ENCODE data around the gene ADAM23. TPM values are rescaled to one million over a fixed set of nuclear protein-coding genes. Genes with fewer than 3 reads are reported as not detected.

Gene ADAM23
- total RNA-seq, 1 experiment from 2014 or later = 6.1 TPM

DNA sequence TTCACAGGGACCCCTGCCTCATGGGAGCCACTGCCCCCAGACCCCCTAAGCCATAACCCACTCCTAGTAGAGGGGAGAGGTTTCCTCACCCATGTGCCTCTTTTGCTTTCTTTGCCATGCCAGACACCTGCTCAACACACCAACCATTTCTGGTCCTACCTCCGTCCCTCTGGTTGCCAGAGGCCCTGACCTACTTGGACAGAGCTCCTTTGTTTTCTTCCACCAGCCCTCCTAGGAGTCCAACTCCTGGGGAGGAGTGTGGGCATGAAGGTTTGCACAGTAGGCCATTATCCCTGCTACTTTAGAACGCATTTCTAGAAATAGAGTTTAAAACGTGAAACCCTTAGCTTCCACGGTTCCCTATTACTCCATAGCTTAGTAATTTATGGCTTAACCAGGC, 122.3 kb downstream of the ADAM23 start:
- DNase-seq = no peak
- Mint-ChIP-seq H3K4me3 (ENCODE audit: low read depth, unreplicated experiment) (no peak overlapping the region), H3K36me3 (ENCODE audit: insufficient read depth, unreplicated experiment) (no peaks in the 10 kb centered on the region), H3K9me3 (ENCODE audit: low read depth, unreplicated experiment) (no peaks in the 10 kb centered on the region), H3K27me3 (ENCODE audit: unreplicated experiment) (no peaks in the 10 kb centered on the region), H3K4me1 (ENCODE audit: low read depth, unreplicated experiment) (peaks cover 3% of the 10 kb centered on the region), H3K27ac (ENCODE audit: unreplicated experiment) (no peak overlapping the region)
- BruUV-seq (replicated peaks) = no TSS peak
- CTCF ChIA-PET = no interaction called here
- TF ChIP-seq, protein P1, sequence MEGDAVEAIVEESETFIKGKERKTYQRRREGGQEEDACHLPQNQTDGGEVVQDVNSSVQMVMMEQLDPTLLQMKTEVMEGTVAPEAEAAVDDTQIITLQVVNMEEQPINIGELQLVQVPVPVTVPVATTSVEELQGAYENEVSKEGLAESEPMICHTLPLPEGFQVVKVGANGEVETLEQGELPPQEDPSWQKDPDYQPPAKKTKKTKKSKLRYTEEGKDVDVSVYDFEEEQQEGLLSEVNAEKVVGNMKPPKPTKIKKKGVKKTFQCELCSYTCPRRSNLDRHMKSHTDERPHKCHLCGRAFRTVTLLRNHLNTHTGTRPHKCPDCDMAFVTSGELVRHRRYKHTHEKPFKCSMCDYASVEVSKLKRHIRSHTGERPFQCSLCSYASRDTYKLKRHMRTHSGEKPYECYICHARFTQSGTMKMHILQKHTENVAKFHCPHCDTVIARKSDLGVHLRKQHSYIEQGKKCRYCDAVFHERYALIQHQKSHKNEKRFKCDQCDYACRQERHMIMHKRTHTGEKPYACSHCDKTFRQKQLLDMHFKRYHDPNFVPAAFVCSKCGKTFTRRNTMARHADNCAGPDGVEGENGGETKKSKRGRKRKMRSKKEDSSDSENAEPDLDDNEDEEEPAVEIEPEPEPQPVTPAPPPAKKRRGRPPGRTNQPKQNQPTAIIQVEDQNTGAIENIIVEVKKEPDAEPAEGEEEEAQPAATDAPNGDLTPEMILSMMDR (IDR thresholded peaks at IDR 0.05; ENCODE audit: unreplicated experiment) = no peak
- intact Hi-C loops (cut with micrococcal nuclease; ENCODE audit: unreplicated experiment) = no loop called here

DNA sequence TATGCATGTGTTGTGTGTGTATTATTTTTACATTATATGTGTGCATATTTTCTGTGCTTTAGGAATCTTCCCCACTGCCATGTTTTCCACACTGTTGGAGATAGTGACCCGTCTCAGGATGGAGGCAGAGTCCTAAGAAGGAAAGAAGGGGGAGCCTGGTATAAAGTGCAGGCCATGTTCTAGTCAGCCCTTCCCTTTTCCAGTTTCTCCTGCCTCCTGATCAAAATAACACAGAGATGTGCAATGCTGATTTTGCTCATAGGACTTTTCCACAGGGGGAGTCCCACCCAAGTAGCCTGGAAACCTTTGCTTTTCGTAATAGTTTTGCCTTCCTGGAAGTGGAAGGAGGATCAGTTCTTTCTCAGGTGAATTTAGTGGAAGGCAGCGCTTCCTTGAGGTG, 126.1 kb downstream of the ADAM23 start:
- intact Hi-C loops (cut with micrococcal nuclease; ENCODE audit: unreplicated experiment) = no loop called here
- CTCF ChIA-PET = no interaction called here
- H3K27ac Mint-ChIP-seq (ENCODE audit: unreplicated experiment) = no peak overlapping the region
- no TSS peak for BruUV-seq (replicated peaks)
- H3K4me1 Mint-ChIP-seq (ENCODE audit: low read depth, unreplicated experiment) = no peaks in the 10 kb centered on the region
- no peak for DNase-seq
- H3K4me3 Mint-ChIP-seq (ENCODE audit: low read depth, unreplicated experiment) = no peak overlapping the region
- H3K9me3 Mint-ChIP-seq (ENCODE audit: low read depth, unreplicated experiment) = no peaks in the 10 kb centered on the region
- H3K27me3 Mint-ChIP-seq (ENCODE audit: unreplicated experiment) = no peaks in the 10 kb centered on the region
- TF ChIP-seq, protein P1 (IDR thresholded peaks at IDR 0.05; ENCODE audit: unreplicated experiment) = no peak
- no peaks in the 10 kb centered on the region for H3K36me3 Mint-ChIP-seq (ENCODE audit: insufficient read depth, unreplicated experiment)

DNA sequence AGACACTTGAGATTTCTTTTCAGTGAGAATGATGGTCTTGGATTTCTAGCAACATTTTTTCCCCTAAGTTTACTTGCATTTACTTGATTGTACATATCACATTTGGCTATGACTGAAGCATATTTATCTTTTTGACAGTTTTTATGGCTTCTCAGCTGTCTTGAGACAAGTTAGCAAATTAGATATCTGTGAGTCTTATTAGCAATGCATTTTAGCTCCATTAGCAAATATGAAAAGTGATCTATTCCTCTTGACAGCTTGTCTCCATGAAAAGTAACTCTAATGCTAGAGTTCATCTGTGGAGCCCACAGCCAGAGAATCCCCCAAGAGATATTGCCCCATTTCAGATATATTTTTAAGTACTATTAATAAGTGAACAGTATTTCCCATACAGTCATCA, 126.9 kb downstream of the ADAM23 start:
- no peaks in the 10 kb centered on the region for H3K9me3 Mint-ChIP-seq (ENCODE audit: low read depth, unreplicated experiment)
- CTCF ChIA-PET = no interaction called here
- H3K27me3 Mint-ChIP-seq (ENCODE audit: unreplicated experiment) = no peaks in the 10 kb centered on the region
- no peaks in the 10 kb centered on the region for H3K4me1 Mint-ChIP-seq (ENCODE audit: low read depth, unreplicated experiment)
- no peaks in the 10 kb centered on the region for H3K36me3 Mint-ChIP-seq (ENCODE audit: insufficient read depth, unreplicated experiment)
- H3K27ac Mint-ChIP-seq (ENCODE audit: unreplicated experiment) = no peak overlapping the region
- DNase-seq = no peak
- TF ChIP-seq, protein P1 (IDR thresholded peaks at IDR 0.05; ENCODE audit: unreplicated experiment) = no peak
- intact Hi-C loops (cut with micrococcal nuclease; ENCODE audit: unreplicated experiment) = no loop called here
- H3K4me3 Mint-ChIP-seq (ENCODE audit: low read depth, unreplicated experiment) = no peak overlapping the region
- no TSS peak for BruUV-seq (replicated peaks)

DNA sequence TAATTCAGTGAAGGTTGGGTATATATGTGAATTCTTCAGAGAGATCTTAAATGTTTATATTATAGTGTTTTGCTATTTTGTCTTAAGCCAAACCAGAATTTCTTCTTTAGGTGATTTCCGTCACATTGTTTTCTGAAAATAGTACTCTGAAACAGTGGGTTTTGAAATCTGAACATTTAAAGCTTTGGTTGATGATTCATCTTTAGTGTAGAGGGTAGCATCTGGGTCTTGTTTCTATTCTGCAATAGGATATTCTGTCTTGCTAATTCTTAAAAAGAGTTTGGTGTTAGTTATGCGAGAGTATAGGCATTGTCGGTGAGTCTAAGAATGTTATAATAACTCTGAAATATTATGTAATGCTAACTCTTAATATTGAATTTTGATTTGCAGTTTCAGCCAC, 129.4 kb downstream of the ADAM23 start:
- H3K27ac Mint-ChIP-seq (ENCODE audit: unreplicated experiment) = no peak overlapping the region
- no peaks in the 10 kb centered on the region for H3K9me3 Mint-ChIP-seq (ENCODE audit: low read depth, unreplicated experiment)
- intact Hi-C loops (cut with micrococcal nuclease; ENCODE audit: unreplicated experiment) = no loop called here
- H3K4me3 Mint-ChIP-seq (ENCODE audit: low read depth, unreplicated experiment) = no peak overlapping the region
- BruUV-seq (replicated peaks) = no TSS peak
- DNase-seq = no peak
- H3K27me3 Mint-ChIP-seq (ENCODE audit: unreplicated experiment) = no peaks in the 10 kb centered on the region
- TF ChIP-seq, protein P1 (IDR thresholded peaks at IDR 0.05; ENCODE audit: unreplicated experiment) = no peak
- no peaks in the 10 kb centered on the region for H3K36me3 Mint-ChIP-seq (ENCODE audit: insufficient read depth, unreplicated experiment)
- no peaks in the 10 kb centered on the region for H3K4me1 Mint-ChIP-seq (ENCODE audit: low read depth, unreplicated experiment)
- CTCF ChIA-PET = no interaction called here

DNA sequence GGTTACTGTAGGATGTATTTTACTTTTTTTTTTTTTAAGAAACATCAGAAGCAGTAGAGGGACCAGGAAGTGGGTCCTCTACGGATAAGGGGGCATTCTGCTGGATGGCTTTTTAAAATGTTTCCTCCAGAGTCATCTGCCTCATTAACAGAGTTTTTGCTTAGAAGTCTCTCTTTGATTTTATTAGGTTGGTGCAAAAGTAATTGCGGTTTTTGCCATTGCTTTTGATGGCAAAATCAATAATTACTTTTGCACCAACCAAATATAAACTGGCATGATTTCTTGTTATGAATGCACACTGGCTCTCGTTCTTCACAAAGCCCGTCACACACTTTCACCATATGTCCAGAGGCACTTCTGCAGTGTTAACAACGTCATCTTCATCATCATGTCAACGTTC, 130.5 kb downstream of the ADAM23 start:
- H3K9me3 Mint-ChIP-seq (ENCODE audit: low read depth, unreplicated experiment) = peaks cover 4% of the 10 kb centered on the region
- TF ChIP-seq, protein P1 (IDR thresholded peaks at IDR 0.05; ENCODE audit: unreplicated experiment) = no peak
- H3K4me3 Mint-ChIP-seq (ENCODE audit: low read depth, unreplicated experiment) = no peak overlapping the region
- no peak overlapping the region for H3K27ac Mint-ChIP-seq (ENCODE audit: unreplicated experiment)
- H3K27me3 Mint-ChIP-seq (ENCODE audit: unreplicated experiment) = no peaks in the 10 kb centered on the region
- intact Hi-C loops (cut with micrococcal nuclease; ENCODE audit: unreplicated experiment) = no loop called here
- no peaks in the 10 kb centered on the region for H3K4me1 Mint-ChIP-seq (ENCODE audit: low read depth, unreplicated experiment)
- H3K36me3 Mint-ChIP-seq (ENCODE audit: insufficient read depth, unreplicated experiment) = no peaks in the 10 kb centered on the region
- DNase-seq = no peak
- BruUV-seq (replicated peaks) = no TSS peak
- CTCF ChIA-PET = no interaction called here

Measured in Calu3 (cell line).